ENCODE data around the gene TRAP1. TPM values are rescaled to one million over a fixed set of nuclear protein-coding genes. Genes with fewer than 3 reads are reported as not detected.

The TRAP1 gene
- total RNA-seq, 2 experiments from 2014 or later, result 343 to 379 TPM

- Mint-ChIP-seq H3K27me3 (no peaks in the 10 kb centered on the region), H3K4me3 (no peak overlapping the region), H3K36me3 (ENCODE audit: low read depth) (peaks cover 14% of the 10 kb centered on the region), H3K27ac (no peak overlapping the region), H3K9me3 (no peaks in the 10 kb centered on the region), H3K4me1 (ENCODE audit: low read depth) (peaks cover 16% of the 10 kb centered on the region)
- POLR2A ChIA-PET, result no interaction called here
- no peak for TF ChIP-seq CTCF (IDR thresholded peaks at IDR 0.05)
- no peak for ATAC-seq
- DNase-seq, result no peak
- CTCF ChIA-PET, result no interaction called here
- intact Hi-C loops (cut with micrococcal nuclease), result no loop called here
Observed at GRCh38 chr16:3608069-3608468, 109.3 kb downstream of the TRAP1 start.

Other genes with a start within 250 kb of the TRAP1 start
- not detected for gene C16orf90, start 222.0 kb downstream of the TRAP1 start, total RNA-seq
- gene CLUAP1, start 216.5 kb downstream of the TRAP1 start, total RNA-seq, result 10 to 100 TPM; 10.5 to 11.8 TPM
- gene NLRC3, start 140.1 kb downstream of the TRAP1 start, total RNA-seq, result 10 to 100 TPM; 17.9 to 19.8 TPM
- 10 to 100 TPM in 1 of 2 experiments, 1 to 10 TPM in 1; 9.8 to 10.1 TPM for gene SLX4, start 105.9 kb downstream of the TRAP1 start, total RNA-seq
- gene DNASE1, start 62.8 kb downstream of the TRAP1 start, total RNA-seq, result 10 to 100 TPM; 11.8 to 12.1 TPM
- 10 to 100 TPM; 27.9 to 33.5 TPM for gene CREBBP, start 163.2 kb upstream of the TRAP1 start, total RNA-seq